ENCODE results near the gene NKG7. TPM values are rescaled to one million over a fixed set of nuclear protein-coding genes. Genes with fewer than 3 reads are reported as not detected.

Gene NKG7
- total RNA-seq, 2 experiments from 2014 or later = 6.2 to 7.2 TPM

DNA sequence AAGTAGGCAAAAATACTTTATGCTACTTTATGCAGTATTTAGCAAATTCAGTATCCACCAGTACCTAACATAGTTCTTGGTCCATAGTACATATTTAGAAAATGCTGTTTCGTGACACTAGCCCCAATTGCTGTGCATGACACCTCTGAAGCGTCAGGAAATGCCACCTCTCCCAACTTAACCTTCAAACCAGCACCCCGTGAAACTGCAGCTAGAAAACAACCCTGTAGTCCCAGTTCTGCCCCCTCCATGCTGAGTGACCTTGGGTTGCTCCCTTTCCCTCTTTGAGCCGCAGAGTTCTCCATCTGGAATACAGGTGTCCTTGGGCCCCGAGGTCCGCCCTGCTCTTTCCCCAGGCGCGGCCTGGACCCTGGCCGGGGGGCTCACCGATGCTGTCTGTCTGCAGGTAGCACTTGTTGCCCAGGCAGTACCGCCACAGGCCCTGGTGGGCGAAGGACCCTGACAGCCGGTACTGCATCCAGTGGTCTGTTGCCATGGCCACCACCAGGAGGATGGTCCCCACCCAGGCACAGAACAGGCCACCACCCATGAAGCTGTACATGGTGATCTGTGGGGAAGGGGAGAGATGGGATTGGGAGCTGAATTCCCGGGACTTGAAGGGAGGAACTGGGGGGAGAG lies 14.5 kb upstream of the NKG7 start:
- TF ChIP-seq, protein P1, sequence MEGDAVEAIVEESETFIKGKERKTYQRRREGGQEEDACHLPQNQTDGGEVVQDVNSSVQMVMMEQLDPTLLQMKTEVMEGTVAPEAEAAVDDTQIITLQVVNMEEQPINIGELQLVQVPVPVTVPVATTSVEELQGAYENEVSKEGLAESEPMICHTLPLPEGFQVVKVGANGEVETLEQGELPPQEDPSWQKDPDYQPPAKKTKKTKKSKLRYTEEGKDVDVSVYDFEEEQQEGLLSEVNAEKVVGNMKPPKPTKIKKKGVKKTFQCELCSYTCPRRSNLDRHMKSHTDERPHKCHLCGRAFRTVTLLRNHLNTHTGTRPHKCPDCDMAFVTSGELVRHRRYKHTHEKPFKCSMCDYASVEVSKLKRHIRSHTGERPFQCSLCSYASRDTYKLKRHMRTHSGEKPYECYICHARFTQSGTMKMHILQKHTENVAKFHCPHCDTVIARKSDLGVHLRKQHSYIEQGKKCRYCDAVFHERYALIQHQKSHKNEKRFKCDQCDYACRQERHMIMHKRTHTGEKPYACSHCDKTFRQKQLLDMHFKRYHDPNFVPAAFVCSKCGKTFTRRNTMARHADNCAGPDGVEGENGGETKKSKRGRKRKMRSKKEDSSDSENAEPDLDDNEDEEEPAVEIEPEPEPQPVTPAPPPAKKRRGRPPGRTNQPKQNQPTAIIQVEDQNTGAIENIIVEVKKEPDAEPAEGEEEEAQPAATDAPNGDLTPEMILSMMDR (IDR thresholded peaks at IDR 0.05) = no peak
- intact Hi-C loops (cut with DNase I, micrococcal nuclease) = no loop called here
- Histone ChIP-seq H3K4me3 (ENCODE audit: low read length) (no peak overlapping the region), H3K9me3 (ENCODE audit: control insufficient read depth in 1 of 2, insufficient read depth in 1 of 2, low read length in 2 of 2) (peaks cover 0 to under 1% of the 10 kb centered on the region in 2 experiments), H3K4me1 (ENCODE audit: insufficient read depth, low read length) (peaks cover 12% of the 10 kb centered on the region), H3K27me3 (ENCODE audit: control insufficient read depth in 1 of 2, insufficient read depth in 2 of 2, low read length in 2 of 2) (no peaks in the 10 kb centered on the region), H3K27ac (ENCODE audit: low read depth in 1 of 2, low read length in 2 of 2) (no peak overlapping the region), H3K36me3 (ENCODE audit: insufficient read depth, low read length) (no peaks in the 10 kb centered on the region)
- H3K4me3 Mint-ChIP-seq = no peak overlapping the region
- ChIA-PET POLR2A (no interaction called here), CTCF (no interaction called here)
- no peak overlapping the region for H3K27ac Mint-ChIP-seq
- H3K27me3 Mint-ChIP-seq = no peaks in the 10 kb centered on the region
- peak in 1 of 14 experiments; percentile 54 for DNase-seq
- H3K36me3 Mint-ChIP-seq (ENCODE audit: low read depth) = no peaks in the 10 kb centered on the region
- ATAC-seq (ENCODE audit: poor library complexity) = no peak
- H3K4me1 Mint-ChIP-seq (ENCODE audit: low read depth) = peaks cover 10% of the 10 kb centered on the region
- no peaks in the 10 kb centered on the region for H3K9me3 Mint-ChIP-seq

DNA sequence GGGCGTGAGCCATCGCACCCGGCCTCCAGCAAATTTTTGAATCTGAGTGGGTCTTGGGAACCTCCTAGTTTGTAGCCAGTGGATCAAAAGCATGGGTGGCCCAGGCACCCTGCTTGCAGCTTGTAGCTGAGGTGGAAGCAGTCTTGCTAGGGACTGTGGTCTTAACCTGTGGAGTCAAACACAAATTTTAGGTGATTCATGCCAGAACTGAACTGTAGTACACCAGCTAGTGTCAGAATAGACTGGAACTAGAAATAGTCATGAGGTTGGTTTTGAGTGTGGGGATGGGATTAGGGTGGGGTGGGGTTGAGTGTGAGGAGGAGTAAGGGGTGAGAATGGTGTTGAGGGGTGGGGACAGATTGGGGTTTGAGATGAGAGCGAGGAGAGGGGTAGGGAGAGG lies 9.6 kb upstream of the NKG7 start:
- no peak for DNase-seq

DNA sequence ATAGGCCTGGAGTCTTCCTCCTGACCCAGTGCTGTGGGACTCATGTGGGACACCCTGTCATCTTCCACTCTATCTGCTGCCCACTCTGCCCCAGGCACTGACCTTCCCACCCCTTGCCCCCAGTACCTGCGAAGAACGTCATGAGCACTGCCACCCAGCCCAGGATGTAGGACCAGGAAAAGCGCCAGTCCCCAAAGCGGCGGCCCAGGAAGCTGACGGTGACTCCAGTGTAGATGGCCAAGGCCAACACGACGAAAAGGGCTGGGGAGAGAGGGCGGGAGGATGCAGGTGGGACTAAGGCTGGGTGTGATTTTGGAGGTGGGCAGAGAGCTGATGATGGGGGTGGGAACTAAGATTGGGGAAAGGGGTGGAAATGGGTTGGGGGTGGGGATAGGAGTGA lies 7.9 kb upstream of the NKG7 start:
- Histone ChIP-seq H3K27ac (ENCODE audit: low read depth in 1 of 2, low read length in 2 of 2) (no peak overlapping the region), H3K4me1 (ENCODE audit: insufficient read depth, low read length) (peaks cover 16% of the 10 kb centered on the region), H3K4me3 (ENCODE audit: low read length) (no peak overlapping the region), H3K27me3 (ENCODE audit: control insufficient read depth in 1 of 2, insufficient read depth in 2 of 2, low read length in 2 of 2) (no peaks in the 10 kb centered on the region), H3K9me3 (ENCODE audit: control insufficient read depth in 1 of 2, insufficient read depth in 1 of 2, low read length in 2 of 2) (peaks cover 6 to 10% of the 10 kb centered on the region in 2 experiments), H3K36me3 (ENCODE audit: insufficient read depth, low read length) (no peaks in the 10 kb centered on the region)
- H3K9me3 Mint-ChIP-seq = peaks cover 3% of the 10 kb centered on the region
- no peak for ATAC-seq (ENCODE audit: poor library complexity)
- H3K4me1 Mint-ChIP-seq (ENCODE audit: low read depth) = peaks cover 13% of the 10 kb centered on the region
- H3K36me3 Mint-ChIP-seq (ENCODE audit: low read depth) = no peaks in the 10 kb centered on the region
- H3K4me3 Mint-ChIP-seq = no peak overlapping the region
- CTCF ChIA-PET = no interaction called here
- H3K27me3 Mint-ChIP-seq = no peaks in the 10 kb centered on the region
- no peak for DNase-seq
- no peak overlapping the region for H3K27ac Mint-ChIP-seq
- intact Hi-C loops (cut with DNase I, micrococcal nuclease) = no loop called here
- TF ChIP-seq, protein P1 (IDR thresholded peaks at IDR 0.05) = no peak
- POLR2A ChIA-PET = no interaction called here

More for the DNA sequence above, 9.6 kb upstream of the NKG7 start:
- H3K4me1 ChIP-seq (ENCODE audit: insufficient read depth, low read length) = peaks cover 6% of the 10 kb centered on the region
- Mint-ChIP-seq H3K27ac (no peak overlapping the region), H3K36me3 (ENCODE audit: low read depth) (no peaks in the 10 kb centered on the region), H3K27me3 (no peaks in the 10 kb centered on the region), H3K4me3 (no peak overlapping the region), H3K4me1 (ENCODE audit: low read depth) (no peaks in the 10 kb centered on the region), H3K9me3 (peaks cover 3% of the 10 kb centered on the region)
- peaks cover 6 to 10% of the 10 kb centered on the region in 2 experiments for H3K9me3 ChIP-seq (ENCODE audit: control insufficient read depth in 1 of 2, insufficient read depth in 1 of 2, low read length in 2 of 2)
- intact Hi-C loops (cut with DNase I, micrococcal nuclease) = no loop called here
- TF ChIP-seq, protein P1 (IDR thresholded peaks at IDR 0.05) = no peak
- no peak overlapping the region for H3K27ac ChIP-seq (ENCODE audit: low read depth in 1 of 2, low read length in 2 of 2)
- no peaks in the 10 kb centered on the region for H3K36me3 ChIP-seq (ENCODE audit: insufficient read depth, low read length)
- H3K27me3 ChIP-seq (ENCODE audit: control insufficient read depth in 1 of 2, insufficient read depth in 2 of 2, low read length in 2 of 2) = no peaks in the 10 kb centered on the region
- no peak for ATAC-seq (ENCODE audit: poor library complexity)
- ChIA-PET POLR2A (no interaction called here), CTCF (no interaction called here)
- H3K4me3 ChIP-seq (ENCODE audit: low read length) = no peak overlapping the region
